GM19467 (cell line): ENCODE measurements around the gene ARHGEF11.
"Not testable (repeated sequence)": the region's sequence is repeated elsewhere in the genome, so short reads cannot be mapped to it uniquely, and the experiment has no call there.

Experiments
- ATAC-seq: cut with Tn5 transposase; IDR thresholded peaks from one replicate; pipeline ENCODE4 v1.9.1; 2021; ENCODE audit warnings: mild to moderate bottlenecking, moderate library complexity; ENCODE audit not compliant: unreplicated experiment

The ARHGEF11 gene

GRCh38 chr1:156933136-156933535 is 112.4 kb downstream of the ARHGEF11 start:
- no peak for ATAC-seq

GRCh38 chr1:156931974-156932710 is 113.4 kb downstream of the ARHGEF11 start:
- no peak for ATAC-seq

- ATAC-seq, result no peak
Observed at GRCh38 chr1:156931211-156931952, 114.2 kb downstream of the ARHGEF11 start.

GRCh38 chr1:156930483-156930882 is 115.1 kb downstream of the ARHGEF11 start:
- ATAC-seq, result no peak

GRCh38 chr1:156929596-156930238 is 115.8 kb downstream of the ARHGEF11 start:
- no peak for ATAC-seq

- ATAC-seq, result no peak
Observed at GRCh38 chr1:156928043-156928602, 117.4 kb downstream of the ARHGEF11 start.

- ATAC-seq, result no peak
Observed at GRCh38 chr1:156927215-156928042, 118.1 kb downstream of the ARHGEF11 start.

- ATAC-seq, result not testable (repeated sequence)
Observed at GRCh38 chr1:156926695-156927094, 118.8 kb downstream of the ARHGEF11 start.

- ATAC-seq, result no peak
Observed at GRCh38 chr1:156926175-156926574, 119.4 kb downstream of the ARHGEF11 start.

GRCh38 chr1:156925154-156926010 is 120.2 kb downstream of the ARHGEF11 start:
- no peak for ATAC-seq

- no peak for ATAC-seq
Observed at GRCh38 chr1:156924478-156925153, 120.9 kb downstream of the ARHGEF11 start.

- no peak for ATAC-seq
Observed at GRCh38 chr1:156923670-156924477, 121.7 kb downstream of the ARHGEF11 start.

GRCh38 chr1:156922986-156923669 is 122.4 kb downstream of the ARHGEF11 start:
- no peak for ATAC-seq

- no peak for ATAC-seq
Observed at GRCh38 chr1:156921053-156921529, 124.5 kb downstream of the ARHGEF11 start.

- ATAC-seq, result no peak
Observed at GRCh38 chr1:156920233-156921052, 125.1 kb downstream of the ARHGEF11 start, which contains the start of gene LRRC71. Gene LRRC71 (plus strand): TSS chr1:156920632. CDS start chr1:156920804, 172 bp downstream.

GRCh38 chr1:156914440-156914856 is 131.1 kb downstream of the ARHGEF11 start:
- ATAC-seq, result no peak
